Tibial nerve (tissue), 4 donors: ENCODE data around the gene AP4B1. TPM values are rescaled to one million over a fixed set of nuclear protein-coding genes. Genes with fewer than 3 reads are reported as not detected.
"Not testable (repeated sequence)": the region's sequence is repeated elsewhere in the genome, so short reads cannot be mapped to it uniquely, and the experiment has no call there.

Experiments used
- DNase-seq, 2 donors: peaks; one replicate each; pipeline ENCODE4 v3.0.0-alpha.2; 2019; ENCODE audit warnings: low spot score in 2 of 2
- H3K27ac ChIP-seq, 4 donors: fragments of 200-600 bp; sonication (generic) in 3 of 4; one replicate each; pipeline ENCODE4 v1.5.1; 2017 to 2019; ENCODE audit warnings: mild to moderate bottlenecking in 1 of 4
- H3K27me3 ChIP-seq, 2 donors: fragments of 200-600 bp; sonication (generic) in 1 of 2; one replicate each; pipeline versions ENCODE4 v1.5.1 to v1.6.0; 2017 to 2019
- H3K36me3 ChIP-seq, 3 donors: fragments of 200-600 bp; sonication (generic); one replicate each; pipeline ENCODE4 v1.5.1; 2018 to 2019
- H3K4me1 ChIP-seq, 4 donors: fragments of 200-600 bp; sonication (generic) in 3 of 4; one replicate each; pipeline ENCODE4 v1.5.1; 2017 to 2019
- H3K4me3 ChIP-seq, 4 donors: fragments of 200-600 bp; sonication (generic) in 3 of 4; one replicate each; pipeline ENCODE4 v1.5.1; 2017 to 2019; ENCODE audit warnings: mild to moderate bottlenecking in 1 of 4, moderate library complexity in 1 of 4
- H3K9me3 ChIP-seq, 4 donors: fragments of 200-600 bp; sonication (generic) in 3 of 4; one replicate each; pipeline ENCODE4 v1.5.1; 2017 to 2019
- EP300 ChIP-seq, 2 donors: sonication (generic); formaldehyde crosslinking; IDR thresholded peaks; one replicate each; pipeline ENCODE4 v1.6.1; 2017; ENCODE audit warnings: antibody characterized with exemption in 2 of 2, mild to moderate bottlenecking in 1 of 2
- POLR2A ChIP-seq, 2 donors: fragments of 450-650 bp; IDR thresholded peaks; one replicate each; pipeline ENCODE4 v1.6.1; 2017; ENCODE audit warnings: antibody characterized with exemption in 2 of 2, mild to moderate bottlenecking in 2 of 2, moderate library complexity in 2 of 2
- WGBS, 2 donors: methylation state at CpG; one replicate each; pipeline ENCODE4 v1.1.5; 2018; 5-methylcytosine and 5-hydroxymethylcytosine counted together
- total RNA-seq, 4 donors: library from RNA; depleted of rRNA; stranded (reverse); fragments of >200 nt; gene quantifications; one replicate each; pipeline ENCODE4 v1.1.0, GENCODE V29; 2016
- TF ChIP-seq, protein P1 (sequence below), 5 experiments: fragments of 200-600 bp in 3 of 5; fragments of 450-650 bp in 2 of 5; sonication (generic) in 3 of 5; IDR thresholded peaks; one replicate each; pipeline ENCODE4 v1.5.1; 2016 to 2019; ENCODE audit warnings: antibody characterized with exemption in 5 of 5, mild to moderate bottlenecking in 3 of 5, moderate library complexity in 2 of 5

Gene AP4B1
- total RNA-seq, 4 donors from 2014 or later = 22.1 to 39.9 (median 34.5) TPM

GRCh38 chr1:113858418-113858817, 46.2 kb downstream of the AP4B1 start:
- no peak for DNase-seq
- TF ChIP-seq EP300 (IDR thresholded peaks at IDR 0.05) = no peak
- TF ChIP-seq, protein P1, sequence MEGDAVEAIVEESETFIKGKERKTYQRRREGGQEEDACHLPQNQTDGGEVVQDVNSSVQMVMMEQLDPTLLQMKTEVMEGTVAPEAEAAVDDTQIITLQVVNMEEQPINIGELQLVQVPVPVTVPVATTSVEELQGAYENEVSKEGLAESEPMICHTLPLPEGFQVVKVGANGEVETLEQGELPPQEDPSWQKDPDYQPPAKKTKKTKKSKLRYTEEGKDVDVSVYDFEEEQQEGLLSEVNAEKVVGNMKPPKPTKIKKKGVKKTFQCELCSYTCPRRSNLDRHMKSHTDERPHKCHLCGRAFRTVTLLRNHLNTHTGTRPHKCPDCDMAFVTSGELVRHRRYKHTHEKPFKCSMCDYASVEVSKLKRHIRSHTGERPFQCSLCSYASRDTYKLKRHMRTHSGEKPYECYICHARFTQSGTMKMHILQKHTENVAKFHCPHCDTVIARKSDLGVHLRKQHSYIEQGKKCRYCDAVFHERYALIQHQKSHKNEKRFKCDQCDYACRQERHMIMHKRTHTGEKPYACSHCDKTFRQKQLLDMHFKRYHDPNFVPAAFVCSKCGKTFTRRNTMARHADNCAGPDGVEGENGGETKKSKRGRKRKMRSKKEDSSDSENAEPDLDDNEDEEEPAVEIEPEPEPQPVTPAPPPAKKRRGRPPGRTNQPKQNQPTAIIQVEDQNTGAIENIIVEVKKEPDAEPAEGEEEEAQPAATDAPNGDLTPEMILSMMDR (IDR thresholded peaks at IDR 0.05) = no peak
- TF ChIP-seq POLR2A (IDR thresholded peaks at IDR 0.05) = no peak
- H3K4me1 ChIP-seq = peaks cover 0 to 19% (median 3%) of the 10 kb centered on the region in 4 donors
- no peaks in the 10 kb centered on the region for H3K27me3 ChIP-seq
- no peak overlapping the region for H3K4me3 ChIP-seq
- no peak overlapping the region for H3K27ac ChIP-seq
- no peaks in the 10 kb centered on the region for H3K9me3 ChIP-seq
- 78 to 80% methylated on average over 3 of the region's 3 CpGs for WGBS, 2 donors
- H3K36me3 ChIP-seq = no peaks in the 10 kb centered on the region

- 78 to 89% methylated on average over 3 of the region's 3 CpGs for WGBS, 2 donors
Measured at GRCh38 chr1:113857776-113858175, 46.8 kb downstream of the AP4B1 start.

GRCh38 chr1:113856401-113856790, 48.2 kb downstream of the AP4B1 start:
- no peaks in the 10 kb centered on the region for H3K9me3 ChIP-seq
- TF ChIP-seq POLR2A (IDR thresholded peaks at IDR 0.05) = no peak
- no peak for TF ChIP-seq EP300 (IDR thresholded peaks at IDR 0.05)
- H3K4me1 ChIP-seq = peaks cover 0 to 19% (median 3%) of the 10 kb centered on the region in 4 donors
- H3K4me3 ChIP-seq = no peak overlapping the region
- H3K27me3 ChIP-seq = no peaks in the 10 kb centered on the region
- H3K27ac ChIP-seq = no peak overlapping the region
- H3K36me3 ChIP-seq = no peaks in the 10 kb centered on the region
- no peak for DNase-seq
- WGBS, 2 donors = 89 to 91% methylated on average over 2 of the region's 2 CpGs

More at GRCh38 chr1:113857776-113858175, 46.8 kb downstream of the AP4B1 start:
- H3K27ac ChIP-seq = no peak overlapping the region
- no peaks in the 10 kb centered on the region for H3K27me3 ChIP-seq
- no peak for DNase-seq
- no peaks in the 10 kb centered on the region for H3K9me3 ChIP-seq
- peaks cover 0 to 19% (median 3%) of the 10 kb centered on the region in 4 donors for H3K4me1 ChIP-seq
- no peaks in the 10 kb centered on the region for H3K36me3 ChIP-seq
- H3K4me3 ChIP-seq = no peak overlapping the region
- TF ChIP-seq EP300 (IDR thresholded peaks at IDR 0.05) = no peak
- TF ChIP-seq POLR2A (IDR thresholded peaks at IDR 0.05) = no peak
- TF ChIP-seq, protein P1 (IDR thresholded peaks at IDR 0.05) = no peak

- no peak for DNase-seq
- TF ChIP-seq, protein P1 (IDR thresholded peaks at IDR 0.05) = no peak
- TF ChIP-seq POLR2A (IDR thresholded peaks at IDR 0.05) (no peak), EP300 (IDR thresholded peaks at IDR 0.05) (no peak)
- Histone ChIP-seq H3K27me3 (no peaks in the 10 kb centered on the region), H3K4me3 (no peak overlapping the region), H3K36me3 (no peaks in the 10 kb centered on the region), H3K27ac (no peak overlapping the region), H3K9me3 (no peaks in the 10 kb centered on the region), H3K4me1 (peaks cover 0 to 17% (median under 1%) of the 10 kb centered on the region in 4 donors)
- whole genome bisulfite sequencing, 2 donors = 83 to 92% methylated on average over 4 of the region's 4 CpGs
Measured at GRCh38 chr1:113855630-113856400, 48.8 kb downstream of the AP4B1 start.

DNA sequence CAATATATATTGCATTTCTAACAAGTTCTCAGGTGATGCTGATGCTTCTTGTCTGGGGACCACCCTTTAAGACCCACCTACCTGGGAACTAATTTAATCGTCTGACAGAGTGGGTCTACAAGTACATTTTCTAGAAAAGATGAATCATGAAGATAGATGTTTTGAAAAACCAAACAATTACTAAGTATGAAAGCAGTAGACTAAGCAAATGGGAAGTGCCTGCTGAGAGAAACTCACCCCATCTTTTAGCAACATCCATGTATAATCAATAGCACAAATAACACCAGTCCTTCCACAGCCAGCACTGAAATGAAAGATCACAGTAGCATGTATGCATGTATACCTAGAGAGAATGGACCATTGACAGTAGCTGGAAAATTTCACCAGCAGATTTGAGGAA, 50.4 kb downstream of the AP4B1 start:
- Histone ChIP-seq H3K4me1 (peaks cover 0 to 6% (median 0%) of the 10 kb centered on the region in 4 donors), H3K27ac (no peak overlapping the region), H3K4me3 (no peak overlapping the region), H3K9me3 (no peaks in the 10 kb centered on the region), H3K27me3 (no peaks in the 10 kb centered on the region), H3K36me3 (no peaks in the 10 kb centered on the region)
- DNase-seq = no peak
- no peak for TF ChIP-seq POLR2A (IDR thresholded peaks at IDR 0.05)
- TF ChIP-seq EP300 (IDR thresholded peaks at IDR 0.05) = no peak
- TF ChIP-seq, protein P1 (IDR thresholded peaks at IDR 0.05) = no peak
- WGBS, 2 donors = 46 to 94% methylated on average over 1 of the region's 1 CpG

DNA sequence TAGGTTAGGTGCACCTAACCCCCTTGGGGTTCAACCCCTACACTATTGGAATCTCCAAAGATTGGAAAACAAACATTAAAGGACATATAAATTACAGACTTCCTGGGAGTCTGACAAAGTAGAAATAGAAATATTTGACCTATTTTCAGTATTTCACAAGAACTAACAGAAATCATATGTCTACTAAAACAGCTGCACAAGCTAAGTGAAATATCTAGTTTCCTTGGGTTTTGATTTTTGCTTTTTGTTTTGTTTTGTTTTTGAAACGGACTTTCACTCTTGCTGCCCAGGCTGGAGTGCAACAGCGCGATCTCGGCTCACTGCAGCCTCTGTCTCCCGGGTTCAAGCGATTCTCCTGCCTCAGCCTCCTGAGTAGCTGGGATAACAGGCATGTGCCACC, 51.9 kb downstream of the AP4B1 start:
- H3K36me3 ChIP-seq, H3K27ac ChIP-seq, H3K4me1 ChIP-seq, H3K9me3 ChIP-seq, H3K4me3 ChIP-seq, H3K27me3 ChIP-seq, DNase-seq: not testable (repeated sequence)
- 90 to 92% methylated on average over 6 of the region's 6 CpGs for WGBS, 2 donors
